Smooth muscle cell (in vitro differentiated cells): ENCODE results near the gene PARL. TPM values are rescaled to one million over a fixed set of nuclear protein-coding genes. Genes with fewer than 3 reads are reported as not detected.

Experiments
- DNase-seq: peaks from one replicate; lab custom pipeline; 2025; ENCODE audit not compliant: unreplicated experiment; lab: John Stamatoyannopoulos, UW
- H2AFZ ChIP-seq: fragments of 200-600 bp; sonication (generic); 2 replicates; pipeline ENCODE4 v1.6.0; 2016; ENCODE audit warnings: antibody characterized with exemption, low read depth, mild to moderate bottlenecking
- H3F3A ChIP-seq: fragments of 200-600 bp; sonication (generic); 2 replicates; pipeline ENCODE4 v1.6.0; 2017; ENCODE audit warnings: antibody characterized with exemption, low read depth
- H3K27ac ChIP-seq: fragments of 200-600 bp; sonication (generic); 2 replicates; pipeline ENCODE4 v1.5.1; 2016; ENCODE audit warnings: low read depth, mild to moderate bottlenecking
- H3K27me3 ChIP-seq: fragments of 200-600 bp; sonication (generic); 2 replicates; pipeline ENCODE4 v1.6.1; 2016; ENCODE audit warnings: low read depth, mild to moderate bottlenecking
- H3K36me3 ChIP-seq: fragments of 200-600 bp; sonication (generic); 2 replicates; pipeline ENCODE4 v1.5.1; 2016; ENCODE audit warnings: low read depth
- H3K4me1 ChIP-seq: fragments of 200-600 bp; sonication (generic); 2 replicates; pipeline ENCODE4 v1.5.1; 2016; ENCODE audit warnings: low read depth
- H3K4me2 ChIP-seq: fragments of 200-600 bp; sonication (generic); 2 replicates; pipeline ENCODE4 v1.6.0; 2016; ENCODE audit warnings: mild to moderate bottlenecking
- H3K4me3 ChIP-seq: fragments of 200-600 bp; sonication (generic); 2 replicates; pipeline ENCODE4 v1.5.1; 2016; ENCODE audit warnings: mild to moderate bottlenecking
- H3K79me2 ChIP-seq: fragments of 200-600 bp; sonication (generic); 2 replicates; pipeline ENCODE4 v1.6.0; 2016; ENCODE audit warnings: low read depth, mild to moderate bottlenecking
- H3K9ac ChIP-seq: fragments of 200-600 bp; sonication (generic); 2 replicates; pipeline ENCODE4 v1.6.0; 2016; ENCODE audit warnings: low read depth
- H3K9me3 ChIP-seq: fragments of 200-600 bp; sonication (generic); replicated peaks from 2 replicates; pipeline ENCODE4 v1.5.1; 2016; ENCODE audit warnings: low read depth
- H4K20me1 ChIP-seq: fragments of 200-600 bp; sonication (generic); 2 replicates; pipeline ENCODE4 v1.6.0; 2016; ENCODE audit warnings: low read depth
- WGBS: methylation state at CpG from one replicate; pipeline ENCODE4 v1.1.7; 2016; ENCODE audit warnings: low lambda C conversion rate; 5-methylcytosine and 5-hydroxymethylcytosine counted together
- polyA plus RNA-seq: library from polyadenylated mRNA; unstranded; fragments of >200 nt; fragmentation: Nextera tagmentation; extraction: Ambion mirVana; gene quantifications from 2 replicates; pipeline ENCODE4 v1.2.1, GENCODE V29; 2016
- total RNA-seq: library from RNA; depleted of rRNA; stranded (reverse); fragments of >200 nt; gene quantifications from 2 replicates; pipeline ENCODE4 v1.2.3, GENCODE V29; 2014
- TF ChIP-seq, protein P1 (sequence below): fragments of 200-600 bp; sonication (generic); IDR thresholded peaks from 2 replicates; pipeline ENCODE4 v1.5.1; 2017; ENCODE audit warnings: borderline replicate concordance, mild to moderate bottlenecking, antibody characterized with exemption; ENCODE audit not compliant: insufficient read depth, poor library complexity, severe bottlenecking

The PARL gene
- total and polyA plus RNA-seq, 2 experiments from 2014 or later, result 53.7 to 79.3 TPM

DNA sequence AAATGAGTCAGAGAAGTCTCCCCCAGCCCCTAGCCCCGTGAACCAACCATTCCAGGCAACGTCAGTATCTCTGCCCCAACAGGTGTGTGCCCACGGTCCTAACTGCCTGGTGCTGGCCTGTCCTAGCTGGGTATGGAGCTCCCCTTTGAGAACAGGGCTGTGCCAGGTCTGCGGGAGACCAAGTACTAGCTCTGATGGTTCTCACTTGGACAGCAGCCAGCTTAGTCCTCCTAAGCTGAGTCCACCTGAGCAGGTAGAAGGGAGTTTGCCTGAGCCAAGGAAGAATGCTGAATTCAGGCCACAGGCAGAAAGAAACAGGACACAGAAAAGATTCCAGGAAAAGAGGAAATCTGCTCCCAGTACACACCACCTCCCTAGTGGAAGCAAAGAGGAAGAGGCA is 33.1 kb upstream of the PARL start:
- peaks cover 1% of the 10 kb centered on the region for H3K36me3 ChIP-seq
- H3K4me2 ChIP-seq, result no peak overlapping the region
- H3K27ac ChIP-seq, result no peak overlapping the region
- no peaks in the 10 kb centered on the region for H4K20me1 ChIP-seq
- 96% methylated on average over 4 of the region's 4 CpGs for WGBS
- H3K9ac ChIP-seq, result no peak overlapping the region
- no peaks in the 10 kb centered on the region for H3F3A ChIP-seq
- TF ChIP-seq, protein P1, sequence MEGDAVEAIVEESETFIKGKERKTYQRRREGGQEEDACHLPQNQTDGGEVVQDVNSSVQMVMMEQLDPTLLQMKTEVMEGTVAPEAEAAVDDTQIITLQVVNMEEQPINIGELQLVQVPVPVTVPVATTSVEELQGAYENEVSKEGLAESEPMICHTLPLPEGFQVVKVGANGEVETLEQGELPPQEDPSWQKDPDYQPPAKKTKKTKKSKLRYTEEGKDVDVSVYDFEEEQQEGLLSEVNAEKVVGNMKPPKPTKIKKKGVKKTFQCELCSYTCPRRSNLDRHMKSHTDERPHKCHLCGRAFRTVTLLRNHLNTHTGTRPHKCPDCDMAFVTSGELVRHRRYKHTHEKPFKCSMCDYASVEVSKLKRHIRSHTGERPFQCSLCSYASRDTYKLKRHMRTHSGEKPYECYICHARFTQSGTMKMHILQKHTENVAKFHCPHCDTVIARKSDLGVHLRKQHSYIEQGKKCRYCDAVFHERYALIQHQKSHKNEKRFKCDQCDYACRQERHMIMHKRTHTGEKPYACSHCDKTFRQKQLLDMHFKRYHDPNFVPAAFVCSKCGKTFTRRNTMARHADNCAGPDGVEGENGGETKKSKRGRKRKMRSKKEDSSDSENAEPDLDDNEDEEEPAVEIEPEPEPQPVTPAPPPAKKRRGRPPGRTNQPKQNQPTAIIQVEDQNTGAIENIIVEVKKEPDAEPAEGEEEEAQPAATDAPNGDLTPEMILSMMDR, result no peak
- no peak for DNase-seq
- no peak overlapping the region for H3K4me3 ChIP-seq
- no peaks in the 10 kb centered on the region for H3K79me2 ChIP-seq
- no peaks in the 10 kb centered on the region for H3K27me3 ChIP-seq
- no peak overlapping the region for H2AFZ ChIP-seq
- H3K4me1 ChIP-seq, result no peaks in the 10 kb centered on the region
- H3K9me3 ChIP-seq, result no peaks in the 10 kb centered on the region

DNA sequence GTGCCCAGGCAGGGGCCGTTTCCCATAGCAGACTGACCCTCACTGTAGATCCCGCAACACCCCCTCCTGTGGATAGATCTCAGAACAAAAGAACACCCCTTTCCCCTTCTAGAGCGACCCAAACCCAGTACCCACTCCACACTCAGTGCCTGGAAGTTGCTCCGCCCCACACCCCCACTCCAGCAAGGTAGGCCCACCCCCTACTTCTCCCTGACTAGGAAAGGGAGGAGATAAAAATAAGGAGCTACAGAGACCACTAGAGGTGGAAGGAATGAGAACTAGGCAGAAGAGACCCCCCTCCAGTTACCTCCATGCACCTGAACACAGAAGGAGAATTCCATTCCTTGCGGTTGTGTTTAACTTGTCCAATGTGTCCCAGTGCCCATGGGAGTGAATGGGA is 30.2 kb upstream of the PARL start:
- no peaks in the 10 kb centered on the region for H3K79me2 ChIP-seq
- H3K27me3 ChIP-seq, result no peaks in the 10 kb centered on the region
- no peak for DNase-seq
- no peaks in the 10 kb centered on the region for H3K9me3 ChIP-seq
- H3K4me2 ChIP-seq, result no peak overlapping the region
- H2AFZ ChIP-seq, result no peak overlapping the region
- H3K4me3 ChIP-seq, result no peak overlapping the region
- no peaks in the 10 kb centered on the region for H3F3A ChIP-seq
- H3K4me1 ChIP-seq, result no peaks in the 10 kb centered on the region
- TF ChIP-seq, protein P1, result no peak
- no peaks in the 10 kb centered on the region for H4K20me1 ChIP-seq
- no peaks in the 10 kb centered on the region for H3K36me3 ChIP-seq
- no peak overlapping the region for H3K27ac ChIP-seq
- H3K9ac ChIP-seq, result no peak overlapping the region
- 94% methylated on average over 5 of the region's 5 CpGs for WGBS

GRCh38 chr3:183913580-183913920 is 28.9 kb upstream of the PARL start:
- H3K27ac ChIP-seq, result no peak overlapping the region
- no peaks in the 10 kb centered on the region for H3F3A ChIP-seq
- WGBS, result 80% methylated on average over 8 of the region's 9 CpGs
- no peaks in the 10 kb centered on the region for H3K36me3 ChIP-seq
- TF ChIP-seq, protein P1, result no peak
- H3K4me1 ChIP-seq, result no peaks in the 10 kb centered on the region
- H3K4me3 ChIP-seq, result no peak overlapping the region
- DNase-seq, result no peak
- no peaks in the 10 kb centered on the region for H4K20me1 ChIP-seq
- no peak overlapping the region for H3K9ac ChIP-seq
- H2AFZ ChIP-seq, result no peak overlapping the region
- H3K27me3 ChIP-seq, result no peaks in the 10 kb centered on the region
- H3K4me2 ChIP-seq, result no peak overlapping the region
- H3K9me3 ChIP-seq, result no peaks in the 10 kb centered on the region
- H3K79me2 ChIP-seq, result no peaks in the 10 kb centered on the region

DNA sequence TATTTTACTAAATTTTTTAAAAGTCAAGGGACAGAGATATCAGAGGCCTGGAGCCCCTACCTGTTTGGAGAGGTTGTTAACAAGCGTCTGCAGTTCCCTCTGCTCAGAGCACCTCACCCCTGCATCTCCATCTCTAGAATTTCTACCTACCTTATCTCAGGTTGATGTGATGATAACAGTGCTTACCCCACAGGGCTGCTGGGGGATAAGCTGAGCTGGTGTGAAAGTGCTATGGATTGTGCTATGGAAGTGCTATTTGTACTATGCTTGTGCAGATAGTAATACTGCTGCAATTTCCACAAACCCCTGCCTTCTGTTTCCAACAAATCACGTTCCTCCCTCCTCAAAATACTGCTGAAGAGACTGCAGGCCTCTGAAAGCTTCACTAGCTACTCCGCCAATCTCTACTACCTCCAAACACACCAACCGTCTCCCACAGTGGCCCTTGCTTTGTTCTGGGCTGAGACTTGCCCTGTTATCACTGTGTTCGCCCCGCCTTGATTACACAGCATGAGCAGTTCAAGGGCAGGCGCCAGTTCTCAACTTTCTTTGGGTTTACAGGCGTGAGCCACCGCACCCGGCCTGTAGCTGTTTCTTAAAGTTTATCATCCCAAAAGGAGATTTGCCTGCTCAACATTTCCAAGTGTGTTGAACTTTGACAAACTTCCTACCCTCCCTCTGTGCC is 28.4 kb upstream of the PARL start:
- Histone ChIP-seq H3F3A (no peaks in the 10 kb centered on the region), H3K79me2 (no peaks in the 10 kb centered on the region), H3K27ac (no peak overlapping the region), H3K9me3 (no peaks in the 10 kb centered on the region), H3K4me1 (no peaks in the 10 kb centered on the region), H4K20me1 (no peaks in the 10 kb centered on the region), H2AFZ (no peak overlapping the region), H3K27me3 (no peaks in the 10 kb centered on the region), H3K9ac (no peak overlapping the region), H3K4me3 (no peak overlapping the region), H3K4me2 (no peak overlapping the region), H3K36me3 (no peaks in the 10 kb centered on the region)
- no peak for DNase-seq
- WGBS, result 89% methylated on average over 10 of the region's 10 CpGs
- TF ChIP-seq, protein P1, result no peak
